DND-41 (cell line): ENCODE results near the gene CALML3.

Experiments used
- ATAC-seq: fragments of 200-7000 bp; cut with Tn5 transposase; 3 replicates; pipeline ENCODE4 v1.9.1; 2021; ENCODE audit warnings: low read depth; ENCODE audit not compliant: insufficient read depth
- DNase-seq: peaks from one replicate; pipeline ENCODE4 v3.0.0-alpha.2; 2020
- H2AFZ ChIP-seq: 2 replicates; pipeline ENCODE4 v1.6.0; 2012; ENCODE audit warnings: low read depth, low read length
- H3K27ac ChIP-seq: 2 replicates; pipeline ENCODE4 v1.5.1; 2012; ENCODE audit warnings: low read length, inconsistent platforms
- H3K27me3 ChIP-seq: fragments of 200-600 bp; sonication (generic); 2 replicates; pipeline ENCODE4 v1.6.0; 2012; ENCODE audit warnings: low read length, mild to moderate bottlenecking, inconsistent platforms; ENCODE audit not compliant: insufficient read depth, poor library complexity
- H3K36me3 ChIP-seq: 2 replicates; pipeline ENCODE4 v1.5.1; 2012; ENCODE audit warnings: low read length, inconsistent platforms; ENCODE audit not compliant: insufficient read depth
- H3K4me1 ChIP-seq: 2 replicates; pipeline ENCODE4 v1.5.1; 2012; ENCODE audit warnings: mild to moderate bottlenecking, low read length; ENCODE audit not compliant: insufficient read depth
- H3K4me2 ChIP-seq: 2 replicates; pipeline ENCODE4 v1.6.0; 2012; ENCODE audit warnings: mild to moderate bottlenecking, moderate library complexity, low read length, inconsistent platforms; ENCODE audit not compliant: insufficient read depth
- H3K4me3 ChIP-seq, 2 experiments: fragments of 200-600 bp in 1 of 2; shearing (Covaris generic) in 1 of 2; 2 replicates each; pipeline ENCODE4 v1.5.1; 2012 to 2016; ENCODE audit warnings: inconsistent platforms in 2 of 2, low read length in 2 of 2, mild to moderate bottlenecking in 2 of 2, low read depth in 1 of 2, moderate library complexity in 1 of 2
- H3K79me2 ChIP-seq: 2 replicates; pipeline ENCODE4 v1.6.0; 2012; ENCODE audit warnings: low read length, inconsistent platforms; ENCODE audit not compliant: insufficient read depth
- H3K9ac ChIP-seq: 2 replicates; pipeline ENCODE4 v1.6.0; 2012; ENCODE audit warnings: low read depth, mild to moderate bottlenecking, inconsistent platforms, low read length, moderate library complexity
- H3K9me3 ChIP-seq: 2 replicates; pipeline ENCODE4 v1.5.1; 2012; ENCODE audit warnings: low read length, moderate library complexity, mild to moderate bottlenecking, inconsistent platforms; ENCODE audit not compliant: insufficient read depth, severe bottlenecking
- H4K20me1 ChIP-seq: 2 replicates; pipeline ENCODE4 v1.6.0; 2012; ENCODE audit warnings: low read length; ENCODE audit not compliant: insufficient read depth
- CTCF ChIP-seq: IDR thresholded peaks from 2 replicates; pipeline ENCODE4 v1.5.1; 2012; ENCODE audit warnings: borderline replicate concordance, low read length, moderate library complexity, mild to moderate bottlenecking; ENCODE audit not compliant: poor library complexity, severe bottlenecking; ENCODE audit errors: extremely low read depth
- EZH2 ChIP-seq: IDR thresholded peaks from 3 replicates; pipeline ENCODE4 v1.6.1; 2012; ENCODE audit warnings: borderline replicate concordance, low read depth, mild to moderate bottlenecking, moderate library complexity, low read length, inconsistent platforms; ENCODE audit not compliant: severe bottlenecking

Gene CALML3

GRCh38 chr10:5529702-5530411, 5.1 kb downstream of the CALML3 start:
- no peaks in the 10 kb centered on the region for H3K4me1 ChIP-seq
- no peak overlapping the region for H3K27ac ChIP-seq
- TF ChIP-seq EZH2: no peak
- no peak for TF ChIP-seq CTCF
- H2AFZ ChIP-seq: no peak overlapping the region
- ATAC-seq (no peak), DNase-seq (no peak)
- no peaks in the 10 kb centered on the region for H3K79me2 ChIP-seq
- peaks cover 9% of the 10 kb centered on the region for H3K27me3 ChIP-seq
- no peak overlapping the region for H3K4me3 ChIP-seq
- no peaks in the 10 kb centered on the region for H3K9me3 ChIP-seq
- H3K9ac ChIP-seq: no peak overlapping the region
- H3K4me2 ChIP-seq: no peak overlapping the region
- 0 out of 2 replicates have a peak, but pooled peaks cover 2% of the 10 kb centered on the region for H4K20me1 ChIP-seq
- H3K36me3 ChIP-seq: no peaks in the 10 kb centered on the region

GRCh38 chr10:5530412-5530806, 5.6 kb downstream of the CALML3 start:
- H4K20me1 ChIP-seq: 0 out of 2 replicates have a peak, but pooled peaks cover 2% of the 10 kb centered on the region
- DNase-seq (no peak), ATAC-seq (no peak)
- TF ChIP-seq CTCF (no peak), EZH2 (no peak)
- H3K36me3 ChIP-seq: no peaks in the 10 kb centered on the region
- no peaks in the 10 kb centered on the region for H3K4me1 ChIP-seq
- H3K4me3 ChIP-seq: no peak overlapping the region
- H3K4me2 ChIP-seq: no peak overlapping the region
- no peak overlapping the region for H3K27ac ChIP-seq
- H3K9me3 ChIP-seq: no peaks in the 10 kb centered on the region
- no peak overlapping the region for H3K9ac ChIP-seq
- peaks cover 9% of the 10 kb centered on the region for H3K27me3 ChIP-seq
- no peak overlapping the region for H2AFZ ChIP-seq
- no peaks in the 10 kb centered on the region for H3K79me2 ChIP-seq

GRCh38 chr10:5530846-5531557, 6.2 kb downstream of the CALML3 start:
- no peak for ATAC-seq
- Histone ChIP-seq H3K27me3 (peaks cover 9% of the 10 kb centered on the region), H3K4me1 (no peaks in the 10 kb centered on the region), H3K27ac (no peak overlapping the region), H3K4me3 (no peak overlapping the region), H3K4me2 (no peak overlapping the region), H3K9ac (no peak overlapping the region), H4K20me1 (0 out of 2 replicates have a peak, but pooled peaks cover 2% of the 10 kb centered on the region), H3K79me2 (no peaks in the 10 kb centered on the region), H3K9me3 (no peaks in the 10 kb centered on the region), H3K36me3 (no peaks in the 10 kb centered on the region), H2AFZ (no peak overlapping the region)
- DNase-seq: no peak
- TF ChIP-seq CTCF (no peak), EZH2 (no peak)
